GM12873 (cell line): ENCODE data around the gene UGT1A5.

Experiments used
- TF ChIP-seq, protein P1 (sequence below): IDR thresholded peaks from 2 replicates; pipeline ENCODE4 v1.5.1; 2012; ENCODE audit warnings: low read depth, mild to moderate bottlenecking, moderate library complexity, low read length, control low read depth; ENCODE audit not compliant: insufficient read depth; ENCODE audit errors: missing control alignments

UGT1A5 gene

DNA sequence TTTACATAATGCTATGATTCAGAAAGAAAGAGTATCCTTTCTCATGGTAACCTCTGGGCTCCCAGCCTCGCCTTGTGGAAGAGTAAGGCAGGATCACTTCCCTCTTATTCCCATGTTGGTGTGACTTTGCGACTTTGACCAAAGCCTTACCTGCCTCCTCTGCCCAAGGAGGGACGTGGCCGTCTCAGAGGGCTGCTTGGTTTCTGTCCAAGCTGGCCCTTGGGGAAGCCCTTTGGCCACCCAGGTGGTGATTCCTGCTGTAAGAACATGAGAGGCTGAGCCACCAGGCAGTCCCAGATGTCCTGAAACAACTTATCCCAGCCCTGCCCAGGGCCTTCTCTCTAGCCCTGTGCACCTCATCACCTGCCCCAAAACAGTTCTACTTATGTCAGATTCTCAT lies 14.0 kb upstream of the UGT1A5 start:
- TF ChIP-seq, protein P1, sequence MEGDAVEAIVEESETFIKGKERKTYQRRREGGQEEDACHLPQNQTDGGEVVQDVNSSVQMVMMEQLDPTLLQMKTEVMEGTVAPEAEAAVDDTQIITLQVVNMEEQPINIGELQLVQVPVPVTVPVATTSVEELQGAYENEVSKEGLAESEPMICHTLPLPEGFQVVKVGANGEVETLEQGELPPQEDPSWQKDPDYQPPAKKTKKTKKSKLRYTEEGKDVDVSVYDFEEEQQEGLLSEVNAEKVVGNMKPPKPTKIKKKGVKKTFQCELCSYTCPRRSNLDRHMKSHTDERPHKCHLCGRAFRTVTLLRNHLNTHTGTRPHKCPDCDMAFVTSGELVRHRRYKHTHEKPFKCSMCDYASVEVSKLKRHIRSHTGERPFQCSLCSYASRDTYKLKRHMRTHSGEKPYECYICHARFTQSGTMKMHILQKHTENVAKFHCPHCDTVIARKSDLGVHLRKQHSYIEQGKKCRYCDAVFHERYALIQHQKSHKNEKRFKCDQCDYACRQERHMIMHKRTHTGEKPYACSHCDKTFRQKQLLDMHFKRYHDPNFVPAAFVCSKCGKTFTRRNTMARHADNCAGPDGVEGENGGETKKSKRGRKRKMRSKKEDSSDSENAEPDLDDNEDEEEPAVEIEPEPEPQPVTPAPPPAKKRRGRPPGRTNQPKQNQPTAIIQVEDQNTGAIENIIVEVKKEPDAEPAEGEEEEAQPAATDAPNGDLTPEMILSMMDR: no peak

DNA sequence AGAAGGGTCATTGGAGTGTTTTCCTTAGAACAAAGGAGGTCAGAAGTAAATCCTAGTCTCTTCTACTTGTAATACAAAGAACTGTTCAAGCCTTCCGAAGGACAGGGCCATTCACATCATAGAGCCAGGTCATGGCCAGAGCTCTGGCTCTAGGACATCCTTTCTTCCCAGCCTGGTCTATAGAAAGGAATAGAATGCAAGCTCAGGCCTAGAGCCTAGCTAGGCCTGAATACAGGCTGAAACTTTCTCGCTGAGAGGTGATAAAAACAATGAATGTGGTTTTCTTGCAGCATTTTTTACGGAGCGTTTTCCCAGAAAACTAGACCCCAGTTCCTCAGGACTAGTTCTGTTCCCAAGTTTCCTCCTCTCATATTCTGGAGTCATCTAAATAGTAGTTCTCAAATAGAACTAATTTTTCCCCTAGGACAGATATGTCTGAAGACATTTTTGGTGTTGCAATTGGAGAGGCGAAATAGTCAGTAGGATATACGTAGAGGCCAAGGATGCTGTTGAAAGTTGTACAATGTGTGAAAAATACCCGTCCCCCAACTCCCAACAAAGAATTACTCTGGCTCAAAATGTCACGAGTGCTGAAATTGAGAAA lies 13.2 kb upstream of the UGT1A5 start:
- TF ChIP-seq, protein P1: no peak

DNA sequence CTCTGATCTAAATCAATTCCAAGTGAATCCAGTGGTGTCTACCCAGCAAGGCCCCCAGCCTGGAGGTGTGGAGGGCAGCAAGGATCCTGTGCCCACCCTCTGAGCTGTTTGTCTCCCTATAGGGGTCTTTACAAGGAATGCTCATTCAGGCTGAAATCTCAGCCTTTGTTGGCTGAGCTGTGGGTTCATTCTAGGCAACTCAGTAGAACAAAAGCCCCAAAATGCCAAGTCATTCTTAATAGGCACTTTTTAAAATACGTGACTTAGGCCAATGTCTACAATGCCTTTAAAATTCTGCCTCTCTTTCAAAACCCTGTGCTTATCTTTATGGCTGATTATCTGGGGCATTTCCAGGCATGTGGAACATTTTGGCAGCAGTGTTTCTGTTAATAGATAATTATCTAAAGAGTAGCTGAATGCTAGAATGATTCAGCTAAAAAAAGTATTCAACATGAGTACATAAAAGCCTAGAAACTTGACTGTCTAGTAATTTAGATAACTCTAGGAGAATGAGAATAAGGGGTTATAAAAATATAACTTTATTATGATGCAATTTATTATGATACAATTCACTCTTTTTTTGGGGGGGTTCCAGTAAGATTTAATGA lies 12.6 kb upstream of the UGT1A5 start:
- TF ChIP-seq, protein P1: no peak

DNA sequence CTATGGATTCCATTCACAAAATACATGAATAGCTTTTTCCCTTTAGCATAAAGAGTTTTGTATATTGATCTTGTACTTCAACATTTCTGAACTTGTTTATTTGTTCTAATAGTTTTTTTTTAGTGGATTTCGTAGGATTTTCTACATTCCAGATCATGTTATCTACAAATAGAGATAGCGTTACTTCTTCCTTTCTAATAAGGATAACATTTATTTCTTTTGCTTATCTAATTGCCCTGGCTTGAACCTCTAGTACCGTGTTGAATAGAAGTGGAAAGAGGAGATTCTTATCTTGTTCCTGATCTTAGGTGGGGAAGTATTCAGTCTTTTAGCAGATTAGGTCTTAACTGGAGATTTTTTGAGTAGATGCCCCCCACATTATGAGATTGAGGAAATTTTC lies 10.5 kb upstream of the UGT1A5 start:
- TF ChIP-seq, protein P1: no peak

DNA sequence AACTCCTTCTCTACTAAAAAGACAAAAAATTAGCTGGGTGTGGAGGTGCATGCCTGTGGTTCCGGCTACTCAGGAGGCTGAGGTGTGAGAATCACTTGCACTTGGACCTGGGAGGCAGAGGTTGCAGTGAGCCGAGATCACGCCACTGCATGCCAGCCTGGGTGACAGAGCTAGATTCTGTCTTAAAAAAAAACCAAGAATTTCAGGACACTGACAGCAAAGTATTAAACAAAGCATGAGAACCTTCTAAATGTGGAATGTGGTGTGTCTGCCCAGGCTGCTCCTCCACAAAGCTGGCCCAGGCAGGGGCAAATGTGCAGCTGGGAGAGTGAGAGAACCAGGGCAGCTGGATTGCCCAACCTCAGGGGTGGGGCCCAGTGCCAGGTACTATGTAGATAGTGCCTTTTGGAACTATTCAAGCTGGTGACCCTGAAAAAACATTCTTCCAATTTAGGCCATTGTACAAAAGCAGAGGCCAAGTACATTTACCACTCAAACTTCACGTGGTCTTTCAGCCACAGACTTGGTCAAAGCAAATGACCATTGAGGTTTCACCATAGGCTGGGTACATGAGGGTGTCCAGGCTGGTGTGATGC lies 6.7 kb upstream of the UGT1A5 start:
- TF ChIP-seq, protein P1: no peak

DNA sequence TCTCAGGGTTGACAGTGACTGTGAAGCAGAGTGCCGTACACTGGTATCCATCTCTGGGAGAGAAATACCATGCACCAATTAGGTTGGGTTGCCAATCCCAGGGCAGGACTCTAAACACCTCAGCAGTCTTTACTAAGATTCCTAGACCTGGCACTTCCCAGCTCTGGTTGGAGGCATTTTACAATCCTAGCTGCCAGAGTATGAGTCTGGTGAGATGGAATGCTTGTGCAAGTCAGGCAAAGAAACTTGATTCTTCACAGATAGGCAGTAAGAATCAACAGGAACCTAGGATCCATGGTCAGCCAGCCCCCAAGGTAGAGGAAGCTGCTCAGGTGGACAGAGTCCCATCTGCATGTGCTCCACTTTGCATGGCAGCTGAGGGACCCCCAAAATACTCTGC lies 6.0 kb upstream of the UGT1A5 start:
- TF ChIP-seq, protein P1: no peak

DNA sequence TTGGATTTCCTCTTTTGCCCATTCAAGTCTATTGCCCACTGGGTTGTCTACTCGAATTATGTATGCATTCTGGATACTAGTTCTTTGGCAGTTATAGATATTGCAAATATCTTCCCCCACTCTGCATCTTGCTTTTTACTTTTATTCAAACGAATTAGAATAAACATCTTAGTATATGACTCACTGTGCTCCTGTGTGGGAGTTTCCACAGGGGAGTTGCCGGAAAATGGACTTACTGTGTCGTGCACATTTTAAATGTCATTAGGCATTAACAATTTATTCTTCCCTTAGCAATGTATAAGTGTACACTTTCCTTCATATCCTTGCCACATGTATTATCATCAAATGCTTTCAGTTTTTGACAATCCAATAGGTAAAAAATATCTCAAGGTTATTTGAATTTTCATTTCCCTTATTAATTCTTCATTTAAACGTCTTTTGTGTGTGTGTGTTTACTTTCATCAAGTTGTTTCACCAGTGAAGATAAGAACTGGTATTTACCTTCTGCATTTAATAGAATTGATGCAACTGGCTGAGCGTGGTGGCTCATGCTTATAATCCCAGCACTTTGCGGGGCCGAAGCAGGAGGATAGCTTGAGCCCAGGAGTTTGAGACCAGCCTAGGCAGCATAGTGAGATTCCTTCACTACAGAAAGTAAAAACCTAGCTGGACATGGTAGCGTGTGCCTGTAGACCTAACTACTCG lies 4.6 kb upstream of the UGT1A5 start:
- TF ChIP-seq, protein P1: no peak
